ENCODE results near the gene MIB1. TPM values are rescaled to one million over a fixed set of nuclear protein-coding genes. Genes with fewer than 3 reads are reported as not detected.

MIB1 gene
- total and polyA plus RNA-seq, 2 donors (not counting 1 experiment from before 2014, with no cell fraction given), result 22.3 to 51.0 TPM

DNA sequence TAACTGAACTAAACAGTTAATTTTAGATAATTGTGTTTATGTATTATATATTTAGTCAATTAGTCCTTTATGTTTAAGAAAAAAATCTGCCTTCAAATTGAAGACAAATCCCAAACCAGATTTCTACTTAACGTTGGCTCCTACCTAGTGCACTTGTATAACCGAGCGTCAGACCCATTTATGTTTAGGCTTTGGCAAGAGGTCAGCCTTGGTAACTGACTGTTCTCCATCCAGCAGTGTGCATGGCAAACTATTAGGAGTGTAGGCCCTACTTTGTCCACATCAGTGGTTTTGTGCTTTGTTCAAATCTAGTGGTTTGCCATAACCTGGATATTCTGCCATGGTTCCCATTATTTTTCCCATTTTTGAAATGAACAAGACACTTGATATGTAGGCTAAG, 114.8 kb downstream of the MIB1 start:
- H3K9ac ChIP-seq (ENCODE audit: insufficient read depth, low read length), result no peak overlapping the region
- no peaks in the 10 kb centered on the region for H3K9me3 ChIP-seq (ENCODE audit: control insufficient read depth, insufficient read depth, low read depth, low read length)
- H2AFZ ChIP-seq (ENCODE audit: low read length), result no peak overlapping the region
- no peaks in the 10 kb centered on the region for H3K79me2 ChIP-seq (ENCODE audit: control insufficient read depth, insufficient read depth, low read length)
- H3K4me3 ChIP-seq (replicated peaks in 1 of 4; ENCODE audit: control extremely low read depth in 1 of 4, insufficient read depth in 1 of 4, low read depth in 3 of 4, low read length in 4 of 4), result no peak overlapping the region
- no peaks in the 10 kb centered on the region for H4K20me1 ChIP-seq (ENCODE audit: control insufficient read depth, extremely low read depth, insufficient read depth, low read length)
- DNase-seq (ENCODE audit: low read depth in 2 of 2), result no peak
- H3K27ac ChIP-seq (ENCODE audit: insufficient read depth, low read length), result no peak overlapping the region
- H3K36me3 ChIP-seq (ENCODE audit: control insufficient read depth, insufficient read depth, low read length), result no peaks in the 10 kb centered on the region
- TF ChIP-seq, protein P1, sequence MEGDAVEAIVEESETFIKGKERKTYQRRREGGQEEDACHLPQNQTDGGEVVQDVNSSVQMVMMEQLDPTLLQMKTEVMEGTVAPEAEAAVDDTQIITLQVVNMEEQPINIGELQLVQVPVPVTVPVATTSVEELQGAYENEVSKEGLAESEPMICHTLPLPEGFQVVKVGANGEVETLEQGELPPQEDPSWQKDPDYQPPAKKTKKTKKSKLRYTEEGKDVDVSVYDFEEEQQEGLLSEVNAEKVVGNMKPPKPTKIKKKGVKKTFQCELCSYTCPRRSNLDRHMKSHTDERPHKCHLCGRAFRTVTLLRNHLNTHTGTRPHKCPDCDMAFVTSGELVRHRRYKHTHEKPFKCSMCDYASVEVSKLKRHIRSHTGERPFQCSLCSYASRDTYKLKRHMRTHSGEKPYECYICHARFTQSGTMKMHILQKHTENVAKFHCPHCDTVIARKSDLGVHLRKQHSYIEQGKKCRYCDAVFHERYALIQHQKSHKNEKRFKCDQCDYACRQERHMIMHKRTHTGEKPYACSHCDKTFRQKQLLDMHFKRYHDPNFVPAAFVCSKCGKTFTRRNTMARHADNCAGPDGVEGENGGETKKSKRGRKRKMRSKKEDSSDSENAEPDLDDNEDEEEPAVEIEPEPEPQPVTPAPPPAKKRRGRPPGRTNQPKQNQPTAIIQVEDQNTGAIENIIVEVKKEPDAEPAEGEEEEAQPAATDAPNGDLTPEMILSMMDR (conservative IDR thresholded peaks at IDR 0.05 in 1 of 2, IDR thresholded peaks at IDR 0.05 in 1 of 2; ENCODE audit: low read depth in 1 of 2, low read length in 2 of 2), result no peak
- TF ChIP-seq EZH2 (IDR thresholded peaks at IDR 0.05; ENCODE audit: low read length, missing control alignments), result no peak
- no peak overlapping the region for H3K4me2 ChIP-seq (ENCODE audit: extremely low read depth, insufficient read depth, low read length)
- H3K4me1 ChIP-seq (ENCODE audit: control insufficient read depth, extremely low read depth, insufficient read depth, low read length), result no peaks in the 10 kb centered on the region
- no peaks in the 10 kb centered on the region for H3K27me3 ChIP-seq (ENCODE audit: control insufficient read depth, insufficient read depth, low read length)

DNA sequence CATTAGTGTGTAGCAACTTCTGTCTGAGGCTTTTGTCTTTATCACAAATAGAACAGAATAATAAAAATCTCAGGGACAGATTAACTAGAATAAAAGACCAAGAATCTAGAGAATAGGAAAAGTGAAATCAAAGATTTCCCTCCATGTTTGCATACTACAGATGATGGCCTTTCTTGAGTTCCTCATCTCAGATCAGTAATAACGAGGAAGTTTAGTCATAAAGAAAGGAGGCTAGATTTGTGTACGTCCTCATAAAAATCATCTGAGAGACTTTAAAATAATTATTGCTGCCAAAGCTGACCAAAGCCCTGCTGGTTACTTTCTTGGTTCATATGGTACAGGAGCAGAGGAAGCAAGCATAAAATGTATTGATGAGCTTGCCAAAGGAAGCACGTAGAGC, 117.3 kb downstream of the MIB1 start:
- no peaks in the 10 kb centered on the region for H3K9me3 ChIP-seq (ENCODE audit: control insufficient read depth, insufficient read depth, low read depth, low read length)
- DNase-seq (ENCODE audit: low read depth in 2 of 2), result no peak
- no peak overlapping the region for H3K4me2 ChIP-seq (ENCODE audit: extremely low read depth, insufficient read depth, low read length)
- H4K20me1 ChIP-seq (ENCODE audit: control insufficient read depth, extremely low read depth, insufficient read depth, low read length), result no peaks in the 10 kb centered on the region
- no peaks in the 10 kb centered on the region for H3K36me3 ChIP-seq (ENCODE audit: control insufficient read depth, insufficient read depth, low read length)
- H2AFZ ChIP-seq (ENCODE audit: low read length), result no peak overlapping the region
- no peak overlapping the region for H3K27ac ChIP-seq (ENCODE audit: insufficient read depth, low read length)
- H3K27me3 ChIP-seq (ENCODE audit: control insufficient read depth, insufficient read depth, low read length), result no peaks in the 10 kb centered on the region
- TF ChIP-seq EZH2 (IDR thresholded peaks at IDR 0.05; ENCODE audit: low read length, missing control alignments), result no peak
- TF ChIP-seq, protein P1 (conservative IDR thresholded peaks at IDR 0.05 in 1 of 2, IDR thresholded peaks at IDR 0.05 in 1 of 2; ENCODE audit: low read depth in 1 of 2, low read length in 2 of 2), result no peak
- no peaks in the 10 kb centered on the region for H3K4me1 ChIP-seq (ENCODE audit: control insufficient read depth, extremely low read depth, insufficient read depth, low read length)
- no peak overlapping the region for H3K9ac ChIP-seq (ENCODE audit: insufficient read depth, low read length)
- H3K79me2 ChIP-seq (ENCODE audit: control insufficient read depth, insufficient read depth, low read length), result no peaks in the 10 kb centered on the region
- H3K4me3 ChIP-seq (replicated peaks in 1 of 4; ENCODE audit: control extremely low read depth in 1 of 4, insufficient read depth in 1 of 4, low read depth in 3 of 4, low read length in 4 of 4), result no peak overlapping the region

DNA sequence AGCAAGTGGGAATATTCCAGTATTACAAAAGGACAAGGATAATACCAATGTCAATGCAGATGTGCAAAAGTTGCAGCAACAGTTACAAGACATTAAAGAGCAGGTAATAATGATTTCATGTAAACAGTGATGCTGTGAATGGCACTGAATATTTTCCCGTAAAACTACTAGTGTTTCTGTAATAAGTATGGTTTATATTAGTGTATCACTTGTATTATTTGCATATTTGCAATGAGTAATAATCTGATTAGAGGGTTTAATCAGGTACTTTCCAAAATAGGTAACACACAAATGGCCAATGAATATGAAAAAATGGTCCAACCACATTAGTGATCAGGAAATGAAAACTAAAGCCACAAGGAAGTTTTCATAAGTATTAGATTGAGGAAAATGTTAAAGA, 118.0 kb downstream of the MIB1 start:
- H3K9ac ChIP-seq (ENCODE audit: insufficient read depth, low read length), result no peak overlapping the region
- H3K4me2 ChIP-seq (ENCODE audit: extremely low read depth, insufficient read depth, low read length), result no peak overlapping the region
- DNase-seq (ENCODE audit: low read depth in 2 of 2), result no peak
- H3K4me3 ChIP-seq (replicated peaks in 1 of 4; ENCODE audit: control extremely low read depth in 1 of 4, insufficient read depth in 1 of 4, low read depth in 3 of 4, low read length in 4 of 4), result no peak overlapping the region
- H2AFZ ChIP-seq (ENCODE audit: low read length), result no peak overlapping the region
- H3K27me3 ChIP-seq (ENCODE audit: control insufficient read depth, insufficient read depth, low read length), result no peaks in the 10 kb centered on the region
- H3K27ac ChIP-seq (ENCODE audit: insufficient read depth, low read length), result no peak overlapping the region
- no peak for TF ChIP-seq EZH2 (IDR thresholded peaks at IDR 0.05; ENCODE audit: low read length, missing control alignments)
- TF ChIP-seq, protein P1 (conservative IDR thresholded peaks at IDR 0.05 in 1 of 2, IDR thresholded peaks at IDR 0.05 in 1 of 2; ENCODE audit: low read depth in 1 of 2, low read length in 2 of 2), result no peak
- H3K4me1 ChIP-seq (ENCODE audit: control insufficient read depth, extremely low read depth, insufficient read depth, low read length), result no peaks in the 10 kb centered on the region
- no peaks in the 10 kb centered on the region for H3K79me2 ChIP-seq (ENCODE audit: control insufficient read depth, insufficient read depth, low read length)
- peaks cover 2% of the 10 kb centered on the region for H3K36me3 ChIP-seq (ENCODE audit: control insufficient read depth, insufficient read depth, low read length)
- no peaks in the 10 kb centered on the region for H4K20me1 ChIP-seq (ENCODE audit: control insufficient read depth, extremely low read depth, insufficient read depth, low read length)
- H3K9me3 ChIP-seq (ENCODE audit: control insufficient read depth, insufficient read depth, low read depth, low read length), result no peaks in the 10 kb centered on the region

Measured in fibroblast of lung (primary cell).